ENCODE results near the gene TPST2. TPM values are rescaled to one million over a fixed set of nuclear protein-coding genes. Genes with fewer than 3 reads are reported as not detected.

The TPST2 gene
- total RNA-seq, 1 donor from 2014 or later = 28.5 TPM

GRCh38 chr22:26549902-26550497 lies 39.9 kb downstream of the TPST2 start:
- no peak for DNase-seq
- H3K4me3 ChIP-seq = peak overlapping the region; percentile 14
- no peaks in the 10 kb centered on the region for H3K27me3 ChIP-seq (ENCODE audit: low read depth)
- no peaks in the 10 kb centered on the region for H3K9me3 ChIP-seq (replicated peaks)
- no peaks in the 10 kb centered on the region for H3K36me3 ChIP-seq
- intact Hi-C loops (cut with micrococcal nuclease) = no loop called here
- H3K27ac ChIP-seq (replicated peaks) = peak overlapping the region; percentile 89
- TF ChIP-seq, protein P1, sequence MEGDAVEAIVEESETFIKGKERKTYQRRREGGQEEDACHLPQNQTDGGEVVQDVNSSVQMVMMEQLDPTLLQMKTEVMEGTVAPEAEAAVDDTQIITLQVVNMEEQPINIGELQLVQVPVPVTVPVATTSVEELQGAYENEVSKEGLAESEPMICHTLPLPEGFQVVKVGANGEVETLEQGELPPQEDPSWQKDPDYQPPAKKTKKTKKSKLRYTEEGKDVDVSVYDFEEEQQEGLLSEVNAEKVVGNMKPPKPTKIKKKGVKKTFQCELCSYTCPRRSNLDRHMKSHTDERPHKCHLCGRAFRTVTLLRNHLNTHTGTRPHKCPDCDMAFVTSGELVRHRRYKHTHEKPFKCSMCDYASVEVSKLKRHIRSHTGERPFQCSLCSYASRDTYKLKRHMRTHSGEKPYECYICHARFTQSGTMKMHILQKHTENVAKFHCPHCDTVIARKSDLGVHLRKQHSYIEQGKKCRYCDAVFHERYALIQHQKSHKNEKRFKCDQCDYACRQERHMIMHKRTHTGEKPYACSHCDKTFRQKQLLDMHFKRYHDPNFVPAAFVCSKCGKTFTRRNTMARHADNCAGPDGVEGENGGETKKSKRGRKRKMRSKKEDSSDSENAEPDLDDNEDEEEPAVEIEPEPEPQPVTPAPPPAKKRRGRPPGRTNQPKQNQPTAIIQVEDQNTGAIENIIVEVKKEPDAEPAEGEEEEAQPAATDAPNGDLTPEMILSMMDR (IDR thresholded peaks at IDR 0.05; ENCODE audit: borderline replicate concordance) = no peak
- peaks cover 92% of the 10 kb centered on the region for H3K4me1 ChIP-seq

DNA sequence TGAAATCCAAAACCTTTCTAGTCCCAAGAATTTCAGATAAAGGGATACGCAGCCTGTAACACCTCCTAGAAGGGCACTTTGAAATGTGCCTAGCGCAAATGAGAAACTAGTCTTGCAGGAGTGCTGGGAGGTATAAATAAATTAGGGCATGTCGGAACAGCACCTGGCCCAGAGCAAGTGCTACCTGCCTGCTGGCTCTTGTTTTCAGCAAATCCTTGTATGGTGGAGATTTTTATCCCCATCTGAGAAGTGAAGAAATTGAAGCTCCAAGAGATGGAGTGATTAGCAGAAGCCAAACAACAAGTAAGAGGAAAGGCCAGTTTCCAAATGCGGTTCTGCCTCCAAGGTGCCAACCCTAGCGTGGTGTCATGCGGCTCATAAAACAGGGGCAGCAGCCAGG lies 40.9 kb downstream of the TPST2 start:
- H3K4me1 ChIP-seq = peaks cover 92% of the 10 kb centered on the region
- no peak for DNase-seq
- H3K9me3 ChIP-seq (replicated peaks) = no peaks in the 10 kb centered on the region
- intact Hi-C loops (cut with micrococcal nuclease) = no loop called here
- no peaks in the 10 kb centered on the region for H3K27me3 ChIP-seq (ENCODE audit: low read depth)
- peak overlapping the region; percentile 89 for H3K27ac ChIP-seq (replicated peaks)
- TF ChIP-seq, protein P1 (IDR thresholded peaks at IDR 0.05; ENCODE audit: borderline replicate concordance) = no peak
- no peak overlapping the region for H3K4me3 ChIP-seq
- no peaks in the 10 kb centered on the region for H3K36me3 ChIP-seq

GRCh38 chr22:26548303-26548702 lies 41.6 kb downstream of the TPST2 start:
- Histone ChIP-seq H3K27me3 (ENCODE audit: low read depth) (no peaks in the 10 kb centered on the region), H3K36me3 (no peaks in the 10 kb centered on the region), H3K27ac (replicated peaks) (peak overlapping the region; percentile 89), H3K9me3 (replicated peaks) (no peaks in the 10 kb centered on the region), H3K4me3 (no peak overlapping the region), H3K4me1 (peaks cover 92% of the 10 kb centered on the region)
- TF ChIP-seq, protein P1 (IDR thresholded peaks at IDR 0.05; ENCODE audit: borderline replicate concordance) = no peak
- intact Hi-C loops (cut with micrococcal nuclease) = no loop called here
- no peak for DNase-seq

DNA sequence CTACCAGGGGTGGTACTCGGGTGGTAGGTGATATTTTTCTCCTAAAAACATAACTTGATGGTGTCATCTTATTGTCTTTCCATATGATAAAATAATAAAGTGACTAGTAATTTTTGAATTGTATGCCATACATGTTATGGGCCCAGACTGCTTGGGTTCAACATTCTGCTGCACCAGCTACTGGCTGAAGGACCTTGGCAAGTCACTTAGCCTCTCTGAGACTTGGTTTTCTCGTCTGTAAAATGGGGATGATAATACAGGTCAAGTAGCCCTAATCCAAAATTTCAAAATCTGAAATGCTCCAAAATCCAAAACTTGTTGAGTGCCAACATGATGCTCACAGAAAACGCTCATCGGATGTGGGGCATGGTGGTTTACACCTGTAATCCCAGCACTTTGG lies 42.1 kb downstream of the TPST2 start:
- intact Hi-C loops (cut with micrococcal nuclease) = no loop called here
- no peak overlapping the region for H3K4me3 ChIP-seq
- H3K27ac ChIP-seq (replicated peaks) = peak overlapping the region; percentile 89
- no peaks in the 10 kb centered on the region for H3K36me3 ChIP-seq
- no peaks in the 10 kb centered on the region for H3K9me3 ChIP-seq (replicated peaks)
- no peaks in the 10 kb centered on the region for H3K27me3 ChIP-seq (ENCODE audit: low read depth)
- peaks cover 92% of the 10 kb centered on the region for H3K4me1 ChIP-seq
- DNase-seq = no peak
- TF ChIP-seq, protein P1 (IDR thresholded peaks at IDR 0.05; ENCODE audit: borderline replicate concordance) = no peak

GRCh38 chr22:26547426-26547825 lies 42.5 kb downstream of the TPST2 start:
- H3K4me3 ChIP-seq = no peak overlapping the region
- peak overlapping the region; percentile 89 for H3K27ac ChIP-seq (replicated peaks)
- H3K36me3 ChIP-seq = no peaks in the 10 kb centered on the region
- H3K9me3 ChIP-seq (replicated peaks) = no peaks in the 10 kb centered on the region
- intact Hi-C loops (cut with micrococcal nuclease) = no loop called here
- H3K4me1 ChIP-seq = peaks cover 92% of the 10 kb centered on the region
- DNase-seq = no peak
- no peaks in the 10 kb centered on the region for H3K27me3 ChIP-seq (ENCODE audit: low read depth)
- TF ChIP-seq, protein P1 (IDR thresholded peaks at IDR 0.05; ENCODE audit: borderline replicate concordance) = no peak

All from left ventricle myocardium inferior (tissue), 1 donor.